ENCODE data around the gene IARS2.

- TF ChIP-seq YY1 (IDR thresholded peaks at IDR 0.05; ENCODE audit: insufficient read depth, insufficient read length) (no peak), ZNF274 (IDR thresholded peaks at IDR 0.05; ENCODE audit: low read depth, low read length) (no peak)
These were observed 70.2 kb downstream of the IARS2 start for GRCh38 chr1:220164116-220164515.
